Thoracic aorta (tissue), 2 donors: Measurements from ENCODE around the gene ZFPM1. TPM values are rescaled to one million over a fixed set of nuclear protein-coding genes. Genes with fewer than 3 reads are reported as not detected.

Source experiments
- ATAC-seq: fragments of 150-250 bp; one replicate; pipeline ENCODE4 v1.8.0; 2017; ENCODE audit warnings: low read depth; ENCODE audit not compliant: insufficient number of reproducible peaks, low FRiP score
- DNase-seq: peaks from one replicate; pipeline ENCODE4 v3.0.0-alpha.2; 2020; ENCODE audit warnings: low spot score
- H3K27ac ChIP-seq, 2 donors: fragments of 200-600 bp; sonication (generic); 1 replicate in 1 of 2; 2 replicates in 1 of 2; pipeline ENCODE4 v1.5.1; 2016; ENCODE audit warnings: mild to moderate bottlenecking in 2 of 2, moderate library complexity in 2 of 2
- H3K27me3 ChIP-seq: fragments of 200-600 bp; sonication (generic); replicated peaks from 2 replicates; pipeline ENCODE4 v1.6.0; 2016; ENCODE audit warnings: mild to moderate bottlenecking; ENCODE audit not compliant: insufficient read depth
- H3K36me3 ChIP-seq: fragments of 200-600 bp; sonication (generic); one replicate; pipeline ENCODE4 v1.5.1; 2016
- H3K4me1 ChIP-seq, 2 donors: fragments of 200-600 bp; sonication (generic); 1 replicate in 1 of 2; 2 replicates in 1 of 2; pipeline versions ENCODE4 v1.5.1 to v1.6.0; 2016; ENCODE audit warnings: low read depth in 2 of 2, mild to moderate bottlenecking in 1 of 2; ENCODE audit not compliant: control insufficient read depth in 1 of 2
- H3K4me3 ChIP-seq: fragments of 200-600 bp; sonication (generic); 2 replicates; pipeline ENCODE4 v1.5.1; 2016; ENCODE audit warnings: mild to moderate bottlenecking
- H3K9me3 ChIP-seq: fragments of 200-600 bp; sonication (generic); 2 replicates; pipeline ENCODE4 v1.5.1; 2016
- CTCF ChIP-seq: fragments of 200-600 bp; sonication (generic); IDR thresholded peaks from one replicate; pipeline ENCODE4 v1.5.1; 2019; ENCODE audit warnings: antibody characterized with exemption
- total RNA-seq, 2 donors: library from RNA; depleted of rRNA; stranded (reverse); fragments of >200 nt; gene quantifications; one replicate each; pipeline versions ENCODE4 v1.1.0 to v1.2.3, GENCODE V29; 2016

Gene ZFPM1
- total RNA-seq, 2 donors from 2014 or later = 1.8 to 2.5 TPM

DNA sequence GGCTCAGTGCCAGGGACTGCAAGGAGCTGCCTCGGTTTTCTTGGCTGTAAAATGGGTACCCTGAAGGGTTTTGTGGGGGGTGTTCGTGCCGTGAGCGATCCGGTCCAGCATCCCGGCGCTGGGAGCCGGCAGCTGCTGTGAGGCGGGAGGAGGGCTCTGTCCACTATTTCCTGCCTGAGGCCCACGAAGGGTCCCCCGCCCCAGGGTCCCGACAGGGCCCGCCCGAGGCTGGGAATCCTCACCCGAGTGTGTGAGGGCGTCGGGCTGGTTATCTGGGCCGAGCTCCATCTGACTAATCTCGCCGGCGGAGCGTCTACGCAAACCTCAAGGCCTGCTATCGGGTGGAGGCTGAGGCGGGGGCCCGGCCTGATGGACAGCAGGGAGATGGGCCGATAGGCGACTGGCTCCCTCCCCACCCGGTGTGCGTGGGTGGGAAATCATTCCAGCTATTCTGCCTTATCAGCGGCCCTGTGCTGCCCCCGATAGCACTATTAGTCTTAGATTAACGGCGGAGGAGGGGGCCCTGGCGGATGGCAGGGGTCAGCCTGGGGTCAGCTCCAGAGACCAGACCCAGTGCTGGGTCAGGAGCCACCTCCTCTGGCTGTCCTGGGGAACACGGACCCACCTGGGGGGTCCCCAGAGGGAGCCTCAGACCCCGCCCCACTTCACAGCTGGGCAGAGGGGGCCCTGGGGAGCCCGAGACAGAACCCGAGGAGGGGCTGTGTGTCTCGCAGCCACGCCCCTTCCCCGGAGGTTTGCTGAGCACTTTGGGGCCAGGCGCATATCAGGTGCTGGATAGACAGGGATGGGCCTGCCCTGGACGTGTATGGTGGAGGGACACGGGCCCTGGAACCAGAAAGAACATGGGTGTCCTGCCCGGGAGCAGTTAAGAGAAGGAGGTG, 44.7 kb downstream of the ZFPM1 start:
- no peak for TF ChIP-seq CTCF
- Histone ChIP-seq H3K27ac (no peak overlapping the region), H3K9me3 (no peaks in the 10 kb centered on the region), H3K4me3 (no peak overlapping the region), H3K36me3 (no peaks in the 10 kb centered on the region), H3K4me1 (no peaks in the 10 kb centered on the region), H3K27me3 (no peaks in the 10 kb centered on the region)
- no peak for ATAC-seq
- no peak for DNase-seq

- Histone ChIP-seq H3K9me3 (no peaks in the 10 kb centered on the region), H3K4me1 (no peaks in the 10 kb centered on the region), H3K4me3 (no peak overlapping the region), H3K27me3 (no peaks in the 10 kb centered on the region), H3K27ac (no peak overlapping the region), H3K36me3 (no peaks in the 10 kb centered on the region)
- no peak for TF ChIP-seq CTCF
- ATAC-seq (no peak), DNase-seq (no peak)
Observed at GRCh38 chr16:88498576-88499208, 45.6 kb downstream of the ZFPM1 start.

DNA sequence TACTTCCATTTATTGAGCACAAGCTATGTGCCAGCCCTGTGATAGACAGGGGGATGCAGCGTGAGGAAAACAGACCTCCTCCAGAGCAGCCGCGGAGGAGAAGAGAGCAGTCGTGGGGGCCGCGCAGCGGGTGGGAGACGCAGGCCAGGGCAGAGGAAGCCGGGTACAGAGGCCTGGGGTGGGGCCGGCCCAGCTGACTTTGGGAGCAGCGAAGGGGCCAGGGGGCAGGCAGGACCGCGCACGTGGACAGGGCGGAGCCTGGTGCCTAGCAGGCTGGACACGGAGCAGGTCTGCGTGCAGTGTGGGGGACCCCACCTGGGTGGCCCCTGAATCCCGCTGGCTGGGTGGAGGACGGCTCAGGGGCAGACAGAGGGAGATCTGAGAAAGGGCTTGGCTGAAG, 46.2 kb downstream of the ZFPM1 start:
- Histone ChIP-seq H3K36me3 (no peaks in the 10 kb centered on the region), H3K4me1 (no peaks in the 10 kb centered on the region), H3K27ac (no peak overlapping the region), H3K4me3 (no peak overlapping the region), H3K27me3 (no peaks in the 10 kb centered on the region), H3K9me3 (no peaks in the 10 kb centered on the region)
- no peak for TF ChIP-seq CTCF
- DNase-seq = no peak
- ATAC-seq = no peak

DNA sequence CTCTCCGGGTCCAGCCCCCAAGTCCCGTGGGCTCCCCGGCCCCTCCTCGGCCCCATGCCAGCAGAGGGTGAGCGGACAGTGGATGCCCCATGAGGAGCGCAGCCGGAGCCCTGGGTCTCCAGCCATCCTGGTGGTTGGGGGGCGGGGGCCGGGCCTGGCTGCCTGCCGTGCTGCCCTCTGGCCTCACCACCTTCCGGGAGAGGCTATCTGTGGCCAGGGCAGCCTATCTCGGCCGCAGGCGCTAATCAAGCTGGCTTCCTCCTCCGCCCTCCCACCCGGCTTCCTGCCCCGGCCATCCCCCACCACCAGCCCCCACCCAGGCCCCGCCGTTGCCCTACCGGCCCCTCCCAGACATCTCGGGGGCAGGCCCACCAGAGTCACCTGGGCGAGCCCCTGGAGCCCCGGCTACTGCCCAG, 46.8 kb downstream of the ZFPM1 start:
- TF ChIP-seq CTCF = no peak

DNA sequence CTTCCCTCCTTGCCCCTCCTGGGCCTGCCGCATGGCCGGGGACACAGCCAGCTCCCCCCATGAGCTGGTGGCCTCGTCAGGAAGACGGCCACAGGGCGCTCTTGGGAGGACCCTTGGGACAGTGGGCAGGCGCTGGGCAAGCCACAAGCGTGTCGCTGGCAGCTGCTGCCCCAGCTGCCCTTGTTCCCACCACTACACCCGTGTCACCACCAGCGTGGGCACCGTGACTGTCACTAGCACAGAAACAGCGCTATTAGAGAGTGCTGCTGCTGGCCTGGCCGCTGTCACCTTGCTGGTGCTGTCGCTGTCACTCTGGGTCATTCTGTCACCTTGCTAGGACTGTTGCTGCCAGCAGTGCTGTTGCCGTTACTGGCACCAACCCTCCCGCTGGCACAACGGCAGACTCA, 47.2 kb downstream of the ZFPM1 start:
- Histone ChIP-seq H3K4me1 (no peaks in the 10 kb centered on the region), H3K9me3 (no peaks in the 10 kb centered on the region), H3K36me3 (no peaks in the 10 kb centered on the region), H3K4me3 (no peak overlapping the region), H3K27me3 (no peaks in the 10 kb centered on the region), H3K27ac (no peak overlapping the region)
- TF ChIP-seq CTCF = no peak
- ATAC-seq = no peak
- DNase-seq = no peak

More for the DNA sequence above, 46.8 kb downstream of the ZFPM1 start:
- H3K9me3 ChIP-seq = no peaks in the 10 kb centered on the region
- no peaks in the 10 kb centered on the region for H3K4me1 ChIP-seq
- H3K4me3 ChIP-seq = no peak overlapping the region
- no peak overlapping the region for H3K27ac ChIP-seq
- no peaks in the 10 kb centered on the region for H3K36me3 ChIP-seq
- no peak for ATAC-seq
- no peak for DNase-seq
- no peaks in the 10 kb centered on the region for H3K27me3 ChIP-seq
